ENCODE data around the gene MS4A4A.

- TF ChIP-seq CTCF (IDR thresholded peaks at IDR 0.05) (no peak), POLR2A (IDR thresholded peaks at IDR 0.05) (no peak)
Measured at GRCh38 chr11:60288531-60288930, 8.1 kb downstream of the MS4A4A start.

All from testis (tissue), 2 donors.